ENCODE data around the gene SERPINE1.
"Not testable (repeated sequence)": the region's sequence is repeated elsewhere in the genome, so short reads cannot be mapped to it uniquely, and the experiment has no call there.

The SERPINE1 gene

DNA sequence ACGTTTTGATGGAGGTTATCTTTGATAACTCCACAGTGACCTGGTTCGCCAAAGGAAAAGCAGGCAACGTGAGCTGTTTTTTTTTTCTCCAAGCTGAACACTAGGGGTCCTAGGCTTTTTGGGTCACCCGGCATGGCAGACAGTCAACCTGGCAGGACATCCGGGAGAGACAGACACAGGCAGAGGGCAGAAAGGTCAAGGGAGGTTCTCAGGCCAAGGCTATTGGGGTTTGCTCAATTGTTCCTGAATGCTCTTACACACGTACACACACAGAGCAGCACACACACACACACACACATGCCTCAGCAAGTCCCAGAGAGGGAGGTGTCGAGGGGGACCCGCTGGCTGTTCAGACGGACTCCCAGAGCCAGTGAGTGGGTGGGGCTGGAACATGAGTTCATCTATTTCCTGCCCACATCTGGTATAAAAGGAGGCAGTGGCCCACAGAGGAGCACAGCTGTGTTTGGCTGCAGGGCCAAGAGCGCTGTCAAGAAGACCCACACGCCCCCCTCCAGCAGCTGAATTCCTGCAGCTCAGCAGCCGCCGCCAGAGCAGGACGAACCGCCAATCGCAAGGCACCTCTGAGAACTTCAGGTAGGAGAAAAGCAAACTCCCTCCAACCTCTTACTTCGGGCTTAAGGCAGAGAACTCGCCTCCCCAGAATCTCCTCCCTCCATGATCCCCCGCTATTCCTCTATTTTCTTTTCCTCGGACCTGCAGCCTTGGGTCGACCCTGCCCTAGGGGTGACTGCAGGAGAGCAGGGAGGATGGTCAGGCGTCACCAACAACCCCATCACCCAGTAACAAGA is at the start of gene SERPINE1:
TSS of gene SERPINE1 (plus strand) at position 454 of the 809 bp plus-strand sequence. CDS start 1,290 bp downstream, outside the sequence.
- no peak for DNase-seq

DNA sequence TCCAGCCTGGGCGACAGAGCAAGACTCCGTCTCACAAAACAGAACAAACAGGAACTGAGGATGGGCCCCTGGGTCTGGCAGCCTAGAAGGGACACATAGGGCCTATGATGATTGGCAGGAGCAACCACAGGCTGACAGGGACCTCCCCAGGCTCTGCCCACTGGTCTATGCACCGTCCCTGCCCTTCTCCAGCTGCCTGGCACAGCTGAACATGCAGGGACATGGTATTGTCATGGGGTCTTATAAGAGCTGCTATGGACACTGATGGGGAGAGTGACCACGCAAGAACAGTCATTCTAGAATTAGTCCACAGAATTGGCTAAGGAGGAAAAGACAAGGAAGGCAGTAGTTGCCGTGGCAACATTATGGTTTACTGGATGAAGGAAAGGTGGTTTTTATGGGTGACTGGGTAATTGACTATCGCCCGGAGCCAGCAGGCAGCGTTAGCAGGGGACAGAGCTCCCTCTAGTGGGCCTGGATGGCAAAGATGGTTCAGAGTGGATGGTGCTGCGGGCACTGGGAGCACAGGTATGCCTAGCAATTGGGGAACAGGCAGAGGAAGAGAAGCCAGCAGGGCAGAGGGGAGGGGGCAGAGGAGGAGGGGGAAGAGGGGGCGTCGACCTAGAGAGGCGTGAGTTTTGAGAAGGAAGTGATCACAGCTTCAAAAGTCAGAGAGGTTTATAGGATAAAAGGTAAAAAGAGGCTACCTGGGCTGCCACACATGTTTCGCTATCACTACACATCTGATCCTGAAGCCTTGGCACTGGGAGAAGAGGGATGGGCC is 49.4 kb upstream of the SERPINE1 start:
- DNase-seq, result peak; percentile 81

GRCh38 chr7:101081432-101081831 is 45.5 kb upstream of the SERPINE1 start:
- DNase-seq, result no peak

DNA sequence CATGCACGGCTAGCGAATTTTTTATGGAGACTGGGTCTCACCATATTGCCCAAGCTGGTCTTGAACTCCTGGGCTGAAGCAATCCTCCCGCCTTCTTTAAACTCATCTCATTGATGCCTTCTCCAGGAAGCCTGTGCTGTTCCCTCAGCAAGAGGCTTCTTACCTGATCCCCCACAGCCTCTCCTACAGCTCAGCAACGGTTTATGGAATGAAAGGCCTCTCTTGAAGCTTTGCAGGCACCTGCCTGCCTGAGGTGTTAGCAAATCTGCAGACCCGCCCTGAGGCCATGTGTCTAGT is 42.1 kb upstream of the SERPINE1 start:
- DNase-seq, result no peak

DNA sequence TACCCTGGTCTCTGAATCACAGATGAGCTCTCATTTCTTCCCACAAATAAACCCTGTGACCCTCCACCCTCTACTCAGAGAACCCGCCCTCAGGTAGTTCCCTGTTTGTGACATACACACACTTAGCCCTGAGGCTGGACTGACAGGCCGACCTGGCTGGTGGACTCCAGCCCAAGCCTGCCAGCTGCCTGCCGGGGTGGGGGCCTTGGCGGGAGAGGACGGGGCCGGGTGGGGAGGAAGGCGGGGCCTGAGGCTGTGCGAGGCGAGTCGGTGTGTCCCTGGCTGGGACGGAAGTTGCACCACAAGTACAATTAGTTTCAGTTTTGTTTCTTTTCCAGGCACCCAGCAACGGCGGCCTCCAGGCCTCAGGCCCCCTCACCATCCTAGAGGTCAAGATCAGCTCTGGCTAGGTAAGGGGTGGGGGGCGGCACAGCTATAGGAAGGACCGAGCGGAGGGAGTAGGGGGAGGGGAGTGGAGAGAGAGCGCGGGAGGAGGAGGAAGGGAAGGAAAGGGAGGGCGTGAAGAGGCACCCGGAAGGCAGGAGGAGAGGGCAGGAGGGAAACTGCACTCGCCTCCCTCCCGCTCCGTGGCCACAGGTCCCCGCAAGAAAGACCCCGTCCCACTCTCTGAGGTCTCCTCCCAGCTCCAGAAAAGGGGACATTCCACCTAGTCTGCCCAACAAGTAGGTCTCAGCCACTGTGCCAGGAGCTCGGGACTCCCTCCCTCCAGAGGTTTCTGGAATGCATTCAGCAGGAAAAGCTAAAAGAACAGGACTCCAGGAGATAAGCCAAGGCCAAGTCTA is 41.5 kb upstream of the SERPINE1 start, which contains the start of gene TRIM56:
TSS of gene TRIM56 (plus strand) at position 320 of the 803 bp plus-strand sequence. CDS start 1,832 bp downstream, outside the sequence.
- DNase-seq, result peak; percentile 26

DNA sequence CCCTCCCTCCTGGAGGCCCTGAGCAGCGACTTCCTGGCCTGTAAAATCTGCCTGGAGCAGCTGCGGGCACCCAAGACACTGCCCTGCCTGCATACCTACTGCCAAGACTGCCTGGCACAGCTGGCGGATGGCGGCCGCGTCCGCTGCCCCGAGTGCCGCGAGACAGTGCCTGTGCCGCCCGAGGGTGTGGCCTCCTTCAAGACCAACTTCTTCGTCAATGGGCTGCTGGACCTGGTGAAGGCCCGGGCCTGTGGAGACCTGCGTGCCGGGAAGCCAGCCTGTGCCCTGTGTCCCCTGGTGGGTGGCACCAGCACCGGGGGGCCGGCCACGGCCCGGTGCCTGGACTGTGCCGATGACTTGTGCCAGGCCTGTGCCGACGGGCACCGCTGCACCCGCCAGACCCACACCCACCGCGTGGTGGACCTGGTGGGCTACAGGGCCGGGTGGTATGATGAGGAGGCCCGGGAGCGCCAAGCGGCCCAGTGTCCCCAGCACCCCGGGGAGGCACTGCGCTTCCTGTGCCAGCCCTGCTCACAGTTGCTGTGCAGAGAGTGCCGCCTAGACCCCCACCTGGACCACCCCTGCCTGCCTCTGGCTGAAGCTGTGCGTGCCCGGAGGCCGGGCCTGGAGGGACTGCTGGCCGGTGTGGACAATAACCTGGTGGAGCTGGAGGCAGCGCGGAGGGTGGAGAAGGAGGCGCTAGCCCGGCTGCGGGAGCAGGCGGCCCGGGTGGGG is 39.4 kb upstream of the SERPINE1 start:
- DNase-seq, result no peak

- DNase-seq, result no peak
Measured at GRCh38 chr7:101088069-101088425, 38.9 kb upstream of the SERPINE1 start.

GRCh38 chr7:101088858-101089529 is 37.9 kb upstream of the SERPINE1 start:
- no peak for DNase-seq

DNA sequence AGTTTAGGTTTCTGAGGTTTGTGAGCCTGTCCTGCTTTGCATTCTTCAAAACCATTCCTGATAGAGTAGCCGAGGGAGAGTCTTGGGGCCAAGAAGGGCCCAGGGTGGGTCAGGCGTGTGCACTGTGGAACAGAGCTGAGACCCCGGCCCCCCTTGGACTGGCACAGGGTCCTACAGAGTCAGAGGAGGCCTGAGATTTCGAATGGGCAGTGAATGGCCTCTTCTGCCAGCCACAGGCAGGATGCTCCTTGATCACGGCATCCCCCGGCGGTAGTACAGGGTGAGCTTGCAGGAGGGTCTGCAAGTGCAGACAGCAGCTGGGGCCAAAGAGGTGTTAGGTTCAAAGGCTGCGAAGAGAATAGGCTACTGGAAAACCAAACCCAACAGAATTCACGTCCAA is 37.0 kb upstream of the SERPINE1 start:
- DNase-seq, result no peak

- not testable (repeated sequence) for DNase-seq
Measured at GRCh38 chr7:101092266-101092905, 34.5 kb upstream of the SERPINE1 start.

GRCh38 chr7:101093906-101094305 is 33.0 kb upstream of the SERPINE1 start:
- DNase-seq, result no peak

- no peak for DNase-seq
Measured at GRCh38 chr7:101094376-101094775, 32.5 kb upstream of the SERPINE1 start.

- DNase-seq, result peak; percentile 10
Measured at GRCh38 chr7:101094791-101095375, 32.0 kb upstream of the SERPINE1 start.

DNA sequence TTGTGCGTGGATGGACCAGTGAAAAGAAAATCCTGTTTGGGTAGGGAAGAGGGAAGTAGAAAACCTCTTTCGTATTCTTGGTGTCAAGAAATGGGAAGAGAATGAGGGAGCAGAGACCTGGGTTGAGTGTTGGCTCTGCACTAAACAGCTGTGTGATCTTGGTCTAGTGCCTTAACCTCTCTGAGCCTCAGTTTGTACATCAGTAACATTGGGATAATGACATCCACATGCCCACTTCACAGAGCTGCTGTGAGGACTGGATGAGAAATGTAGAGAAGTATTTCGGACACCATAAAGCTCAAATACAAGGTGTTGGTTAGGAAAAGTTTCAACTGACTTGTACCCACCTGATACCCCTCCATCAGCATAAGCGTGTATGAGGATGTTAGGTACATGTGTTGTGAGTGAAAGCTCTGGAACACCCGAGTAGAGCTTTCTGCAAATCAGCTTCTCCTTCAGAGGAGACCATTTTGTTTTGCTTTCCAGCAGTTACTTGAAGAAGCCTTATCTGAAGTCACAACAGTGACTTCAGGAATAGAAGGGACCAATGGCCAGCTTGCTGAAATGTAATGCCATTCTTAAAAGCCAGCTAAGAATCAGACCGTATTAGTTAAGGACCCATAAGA is 30.5 kb upstream of the SERPINE1 start:
- DNase-seq, result no peak

GRCh38 chr7:101096957-101097347 is 30.0 kb upstream of the SERPINE1 start:
- no peak for DNase-seq

DNA sequence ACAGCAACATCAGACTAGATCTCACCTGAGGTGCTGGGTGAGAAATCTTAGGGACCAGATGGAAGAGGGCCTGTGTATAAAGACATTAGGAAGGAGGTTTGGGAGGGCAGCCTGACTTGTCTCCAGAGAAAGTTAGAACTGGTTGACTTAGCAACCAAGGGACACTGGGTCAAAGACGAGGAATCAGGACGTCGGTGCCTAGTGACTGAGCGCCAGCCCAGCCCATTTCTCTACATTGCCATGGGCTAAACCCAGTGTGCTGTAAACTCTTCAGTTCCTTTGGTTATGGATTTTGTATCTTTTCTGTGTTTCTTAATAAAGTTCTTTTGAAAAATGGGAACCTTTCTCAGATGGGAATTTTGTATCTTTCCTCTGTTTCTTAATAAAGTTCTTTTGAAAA is 29.3 kb upstream of the SERPINE1 start:
- no peak for DNase-seq

DNA sequence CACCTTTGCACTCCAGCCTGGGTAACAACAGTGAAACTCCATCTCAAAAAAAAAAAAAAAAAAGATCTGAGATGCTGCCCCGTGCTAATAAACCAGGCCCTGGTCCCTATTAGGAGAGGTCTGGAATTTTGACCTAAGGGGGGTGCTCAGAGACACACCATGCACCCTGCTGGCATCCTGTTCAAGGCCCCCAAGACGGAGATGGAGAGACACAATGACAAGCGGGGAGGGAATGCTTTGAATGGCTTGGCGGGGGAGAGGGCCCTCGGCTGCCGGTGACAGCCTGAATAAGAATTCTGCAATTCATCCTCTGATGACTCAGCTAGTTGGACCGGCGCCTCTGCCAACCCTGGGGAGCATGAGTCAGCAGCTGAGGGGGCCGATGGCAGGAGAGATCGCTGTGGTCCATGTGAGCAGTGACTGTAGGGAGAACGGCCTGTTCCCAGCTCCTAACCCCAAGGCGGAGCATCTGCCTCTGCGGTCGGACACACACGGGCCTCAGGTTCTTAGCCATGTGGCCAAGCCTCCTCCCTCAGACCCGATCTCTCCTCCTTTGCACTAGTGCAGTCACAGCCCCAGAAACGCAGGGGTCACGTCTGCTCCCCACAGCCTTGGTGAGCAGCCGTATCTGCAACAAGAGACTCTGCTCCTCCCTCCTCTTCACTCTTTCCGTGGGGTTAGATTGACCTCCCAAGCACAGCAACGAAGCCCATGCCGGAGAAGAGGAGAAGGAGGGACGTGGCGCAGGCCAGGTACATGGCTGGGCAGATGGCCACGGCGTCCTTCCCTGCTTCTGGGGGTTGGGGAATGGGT is 26.7 kb upstream of the SERPINE1 start:
- peak; percentile 21 for DNase-seq

DNA sequence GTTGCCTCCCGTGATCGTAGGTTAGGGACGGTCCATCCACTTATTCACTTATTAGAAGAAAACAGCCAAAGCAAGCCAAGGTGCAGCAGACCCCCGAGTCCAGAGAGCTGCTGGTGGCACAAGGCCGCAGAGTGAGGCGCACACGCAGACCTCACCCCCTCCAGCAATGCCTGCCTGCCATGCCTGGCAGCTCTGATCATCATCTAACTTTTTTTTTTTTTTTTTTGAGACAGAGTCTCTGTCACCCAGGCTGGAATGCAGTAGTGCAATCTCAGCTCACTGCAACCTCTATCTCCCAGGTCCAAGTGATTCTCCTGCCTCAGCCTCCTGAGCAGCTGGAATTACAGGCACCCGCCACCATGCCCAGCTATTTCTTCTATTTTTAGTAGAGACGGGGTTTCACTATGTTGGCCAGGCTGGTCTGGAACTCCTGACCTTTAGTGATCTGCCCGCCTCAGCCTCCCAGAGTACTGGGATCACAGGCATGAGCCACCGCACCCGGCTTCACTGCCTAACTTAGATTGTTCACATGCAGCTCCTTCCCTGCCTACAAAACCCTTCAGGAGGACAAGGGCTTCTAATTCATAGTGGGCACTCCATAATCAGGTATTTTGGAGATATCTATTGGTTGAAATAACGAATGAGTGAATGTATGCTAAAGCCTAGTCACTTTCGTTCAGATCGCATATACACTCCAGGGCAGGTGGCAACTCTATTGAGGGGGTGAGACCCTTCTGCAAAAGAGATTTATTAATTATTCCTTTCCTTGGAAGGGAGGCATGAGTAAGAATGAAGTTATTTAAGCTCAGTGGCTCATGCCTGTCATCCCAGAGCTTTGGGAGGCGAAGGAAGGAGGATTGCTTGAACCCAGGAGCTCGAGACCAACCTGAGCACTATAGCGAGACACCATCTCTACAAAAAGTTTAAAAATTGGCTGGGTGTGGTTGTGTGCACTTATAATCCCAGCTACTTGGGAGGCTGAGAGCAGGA is 25.8 kb upstream of the SERPINE1 start:
- no peak for DNase-seq

All from NCI-H1092 treated with DMSO at 0.1 percent for 48 hours (cell line).